GM19025 (cell line): ENCODE data around the gene FRMD4B.

ENCODE experiments used
- ATAC-seq: cut with Tn5 transposase; IDR thresholded peaks from one replicate; pipeline ENCODE4 v1.9.1; 2021; ENCODE audit warnings: mild to moderate bottlenecking, low read depth, moderate library complexity; ENCODE audit not compliant: unreplicated experiment

FRMD4B gene

GRCh38 chr3:69368129-69368741 lies 17.7 kb downstream of the FRMD4B start:
- peak; percentile 95 for ATAC-seq

GRCh38 chr3:69367586-69367985 lies 18.3 kb downstream of the FRMD4B start:
- no peak for ATAC-seq

- ATAC-seq = no peak
These were observed 21.5 kb downstream of the FRMD4B start for GRCh38 chr3:69364354-69364753.

- ATAC-seq = no peak
These were observed 25.2 kb downstream of the FRMD4B start for GRCh38 chr3:69360690-69361089.

- no peak for ATAC-seq
These were observed 26.0 kb downstream of the FRMD4B start for GRCh38 chr3:69359916-69360315.

- no peak for ATAC-seq
These were observed 26.5 kb downstream of the FRMD4B start for GRCh38 chr3:69359339-69359893.

GRCh38 chr3:69357196-69357595 lies 28.7 kb downstream of the FRMD4B start:
- ATAC-seq = no peak

GRCh38 chr3:69354948-69355347 lies 30.9 kb downstream of the FRMD4B start:
- ATAC-seq = no peak

GRCh38 chr3:69353503-69353902 lies 32.4 kb downstream of the FRMD4B start:
- ATAC-seq = no peak

GRCh38 chr3:69353088-69353478 lies 32.8 kb downstream of the FRMD4B start:
- ATAC-seq = no peak

GRCh38 chr3:69352305-69353087 lies 33.4 kb downstream of the FRMD4B start:
- ATAC-seq = no peak

GRCh38 chr3:69343875-69344274 lies 42.0 kb downstream of the FRMD4B start:
- ATAC-seq = no peak

- ATAC-seq = no peak
These were observed 43.8 kb downstream of the FRMD4B start for GRCh38 chr3:69342074-69342473.

- no peak for ATAC-seq
These were observed 46.1 kb downstream of the FRMD4B start for GRCh38 chr3:69339760-69340159.

- ATAC-seq = no peak
These were observed 47.0 kb downstream of the FRMD4B start for GRCh38 chr3:69338911-69339310.

- no peak for ATAC-seq
These were observed 53.0 kb downstream of the FRMD4B start for GRCh38 chr3:69332934-69333333.

- no peak for ATAC-seq
These were observed 54.9 kb downstream of the FRMD4B start for GRCh38 chr3:69330891-69331400.

GRCh38 chr3:69329892-69330291 lies 56.0 kb downstream of the FRMD4B start:
- ATAC-seq = no peak

- ATAC-seq = no peak
These were observed 57.0 kb downstream of the FRMD4B start for GRCh38 chr3:69328963-69329302.

- no peak for ATAC-seq
These were observed 57.6 kb downstream of the FRMD4B start for GRCh38 chr3:69328103-69328962.

- ATAC-seq = peak; percentile 69
These were observed 59.0 kb downstream of the FRMD4B start for GRCh38 chr3:69326855-69327300.
